ENCODE measurements around the gene HDHD3.

DNA sequence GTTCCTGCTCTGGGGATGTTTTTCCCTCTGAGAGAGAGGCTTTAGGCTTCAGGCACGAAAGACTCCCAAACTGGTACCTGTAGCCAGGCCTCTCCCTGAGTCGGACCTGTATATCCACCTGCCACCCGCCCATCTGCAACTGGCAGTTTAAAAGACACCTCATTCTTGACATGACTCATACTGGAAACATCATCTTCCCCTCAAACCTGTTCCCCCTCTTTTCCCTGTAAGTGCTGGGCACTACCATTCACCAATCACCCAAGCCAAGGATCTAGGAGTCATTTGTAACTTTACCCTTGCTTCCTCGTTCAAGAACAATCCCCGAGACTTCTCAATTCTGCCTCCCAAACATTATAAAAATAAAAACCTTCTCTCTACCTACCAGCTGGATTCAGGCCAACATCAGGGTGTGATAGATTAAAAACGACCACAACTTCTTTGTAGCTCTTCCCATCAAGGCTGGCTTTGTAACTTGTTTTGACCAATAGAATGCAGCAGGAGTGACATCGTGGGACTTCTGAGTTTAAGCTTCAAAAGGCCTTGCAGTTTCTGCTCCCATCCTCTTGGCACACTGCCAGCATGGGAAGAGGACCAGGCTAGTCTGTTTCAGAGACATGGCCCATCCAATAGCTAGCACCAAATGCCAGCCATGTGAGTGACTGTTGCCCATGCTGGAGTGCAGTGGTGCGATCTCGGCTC, 34.9 kb downstream of the HDHD3 start:
- TF ChIP-seq, protein P1, sequence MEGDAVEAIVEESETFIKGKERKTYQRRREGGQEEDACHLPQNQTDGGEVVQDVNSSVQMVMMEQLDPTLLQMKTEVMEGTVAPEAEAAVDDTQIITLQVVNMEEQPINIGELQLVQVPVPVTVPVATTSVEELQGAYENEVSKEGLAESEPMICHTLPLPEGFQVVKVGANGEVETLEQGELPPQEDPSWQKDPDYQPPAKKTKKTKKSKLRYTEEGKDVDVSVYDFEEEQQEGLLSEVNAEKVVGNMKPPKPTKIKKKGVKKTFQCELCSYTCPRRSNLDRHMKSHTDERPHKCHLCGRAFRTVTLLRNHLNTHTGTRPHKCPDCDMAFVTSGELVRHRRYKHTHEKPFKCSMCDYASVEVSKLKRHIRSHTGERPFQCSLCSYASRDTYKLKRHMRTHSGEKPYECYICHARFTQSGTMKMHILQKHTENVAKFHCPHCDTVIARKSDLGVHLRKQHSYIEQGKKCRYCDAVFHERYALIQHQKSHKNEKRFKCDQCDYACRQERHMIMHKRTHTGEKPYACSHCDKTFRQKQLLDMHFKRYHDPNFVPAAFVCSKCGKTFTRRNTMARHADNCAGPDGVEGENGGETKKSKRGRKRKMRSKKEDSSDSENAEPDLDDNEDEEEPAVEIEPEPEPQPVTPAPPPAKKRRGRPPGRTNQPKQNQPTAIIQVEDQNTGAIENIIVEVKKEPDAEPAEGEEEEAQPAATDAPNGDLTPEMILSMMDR (IDR thresholded peaks at IDR 0.05; ENCODE audit: low read depth, low read length, poor library complexity, severe bottlenecking): no peak
- TF ChIP-seq EZH2phosphoT487 (IDR thresholded peaks at IDR 0.05; ENCODE audit: borderline replicate concordance, low read length): no peak

Data from DOHH2 (cell line).